ENCODE measurements around the gene SH2D2A. TPM values are rescaled to one million over a fixed set of nuclear protein-coding genes. Genes with fewer than 3 reads are reported as not detected.

The SH2D2A gene
- total and polyA plus RNA-seq, 2 donors (not counting 1 experiment from before 2014, with no cell fraction given) = 0.73 to 2.1 TPM

- DNase-seq = no peak
- H3K4me3 Mint-ChIP-seq = no peak overlapping the region
- peaks cover 3 to 27% of the 10 kb centered on the region in 2 experiments for H3K36me3 ChIP-seq (replicated peaks in 1 of 2; ENCODE audit: control extremely low read depth in 1 of 2, control insufficient read depth in 1 of 2, extremely low read depth in 1 of 2, insufficient read depth in 2 of 2, low read length in 1 of 2)
- H3K27ac Mint-ChIP-seq = no peak overlapping the region
- peaks cover 60% of the 10 kb centered on the region for H3K4me1 Mint-ChIP-seq
- intact Hi-C loops (cut with micrococcal nuclease) = no loop called here
- TF ChIP-seq, protein P1, sequence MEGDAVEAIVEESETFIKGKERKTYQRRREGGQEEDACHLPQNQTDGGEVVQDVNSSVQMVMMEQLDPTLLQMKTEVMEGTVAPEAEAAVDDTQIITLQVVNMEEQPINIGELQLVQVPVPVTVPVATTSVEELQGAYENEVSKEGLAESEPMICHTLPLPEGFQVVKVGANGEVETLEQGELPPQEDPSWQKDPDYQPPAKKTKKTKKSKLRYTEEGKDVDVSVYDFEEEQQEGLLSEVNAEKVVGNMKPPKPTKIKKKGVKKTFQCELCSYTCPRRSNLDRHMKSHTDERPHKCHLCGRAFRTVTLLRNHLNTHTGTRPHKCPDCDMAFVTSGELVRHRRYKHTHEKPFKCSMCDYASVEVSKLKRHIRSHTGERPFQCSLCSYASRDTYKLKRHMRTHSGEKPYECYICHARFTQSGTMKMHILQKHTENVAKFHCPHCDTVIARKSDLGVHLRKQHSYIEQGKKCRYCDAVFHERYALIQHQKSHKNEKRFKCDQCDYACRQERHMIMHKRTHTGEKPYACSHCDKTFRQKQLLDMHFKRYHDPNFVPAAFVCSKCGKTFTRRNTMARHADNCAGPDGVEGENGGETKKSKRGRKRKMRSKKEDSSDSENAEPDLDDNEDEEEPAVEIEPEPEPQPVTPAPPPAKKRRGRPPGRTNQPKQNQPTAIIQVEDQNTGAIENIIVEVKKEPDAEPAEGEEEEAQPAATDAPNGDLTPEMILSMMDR (IDR thresholded peaks at IDR 0.05) = no peak
- TF ChIP-seq EZH2 (IDR thresholded peaks at IDR 0.05; ENCODE audit: borderline replicate concordance, insufficient read depth, low read depth, low read length, poor library complexity, severe bottlenecking) = no peak
- no peak overlapping the region for H3K4me3 ChIP-seq (ENCODE audit: control extremely low read depth in 1 of 5, extremely low read depth in 1 of 5, insufficient read depth in 1 of 5, low read depth in 2 of 5, low read length in 4 of 5)
- ATAC-seq (ENCODE audit: low read depth) = no peak
- peaks cover 55% of the 10 kb centered on the region for H4K20me1 ChIP-seq (ENCODE audit: control insufficient read depth, insufficient read depth, low read length, poor library complexity, severe bottlenecking)
- no CpG with 5 or more reads among the region's 3 CpGs for WGBS (ENCODE audit: insufficient coverage)
- no peaks in the 10 kb centered on the region for H3K27me3 Mint-ChIP-seq
- peaks cover 21 to 22% of the 10 kb centered on the region in 2 donors for H3K4me1 ChIP-seq (ENCODE audit: control insufficient read depth in 2 of 2, insufficient read depth in 2 of 2, low read length in 2 of 2)
- ChIA-PET CTCF (interaction anchor here (2.5 to 9.0 kb wide), 2 partner anchors 44 to 82 kb away, joined by 8 to 87 read pairs; partner anchors contain the start of genes ISG20L2 and METTL25B), POLR2A (no interaction called here)
- H3K27me3 ChIP-seq (replicated peaks in 1 of 4; ENCODE audit: control extremely low read depth in 1 of 4, control insufficient read depth in 3 of 4, insufficient read depth in 4 of 4, low read length in 3 of 4) = no peaks in the 10 kb centered on the region
- H3K9ac ChIP-seq (ENCODE audit: low read length) = no peak overlapping the region
- peaks cover 96% of the 10 kb centered on the region for H3K79me2 ChIP-seq (ENCODE audit: control insufficient read depth, insufficient read depth, low read length)
- no peak overlapping the region for H3K4me2 ChIP-seq (replicated peaks; ENCODE audit: low read depth, low read length, poor library complexity, severe bottlenecking)
- no peaks in the 10 kb centered on the region for H3K9me3 ChIP-seq (ENCODE audit: control extremely low read depth in 1 of 3, control insufficient read depth in 2 of 3, insufficient read depth in 1 of 3, low read length in 2 of 3)
- no peak overlapping the region for H2AFZ ChIP-seq (ENCODE audit: insufficient read depth, low read depth, low read length, poor library complexity, severe bottlenecking)
- H3K27ac ChIP-seq (ENCODE audit: low read length in 2 of 2) = no peak overlapping the region
- no peaks in the 10 kb centered on the region for H3K9me3 Mint-ChIP-seq (ENCODE audit: insufficient read depth)
Observed at GRCh38 chr1:156772222-156772621, 44.4 kb downstream of the SH2D2A start.

- Histone ChIP-seq H3K27me3 (replicated peaks in 1 of 4; ENCODE audit: control extremely low read depth in 1 of 4, control insufficient read depth in 3 of 4, insufficient read depth in 4 of 4, low read length in 3 of 4) (no peaks in the 10 kb centered on the region), H3K4me3 (ENCODE audit: control extremely low read depth in 1 of 5, extremely low read depth in 1 of 5, insufficient read depth in 1 of 5, low read depth in 2 of 5, low read length in 4 of 5) (peak overlapping the region; percentile 62 to 97 (median 78)), H3K9ac (ENCODE audit: low read length) (peak overlapping the region; percentile 94), H3K36me3 (replicated peaks in 1 of 2; ENCODE audit: control extremely low read depth in 1 of 2, control insufficient read depth in 1 of 2, extremely low read depth in 1 of 2, insufficient read depth in 2 of 2, low read length in 1 of 2) (peaks cover 1 to 25% of the 10 kb centered on the region in 2 experiments), H3K27ac (ENCODE audit: low read length in 2 of 2) (peak overlapping the region in 1 of 2 donors; percentile 97), H2AFZ (ENCODE audit: insufficient read depth, low read depth, low read length, poor library complexity, severe bottlenecking) (peak overlapping the region; percentile 68), H3K79me2 (ENCODE audit: control insufficient read depth, insufficient read depth, low read length) (peaks cover 64% of the 10 kb centered on the region), H3K4me2 (replicated peaks; ENCODE audit: low read depth, low read length, poor library complexity, severe bottlenecking) (peak overlapping the region; percentile 92), H3K4me1 (ENCODE audit: control insufficient read depth in 2 of 2, insufficient read depth in 2 of 2, low read length in 2 of 2) (peaks cover 27 to 32% of the 10 kb centered on the region in 2 donors), H4K20me1 (ENCODE audit: control insufficient read depth, insufficient read depth, low read length, poor library complexity, severe bottlenecking) (peaks cover 24% of the 10 kb centered on the region), H3K9me3 (ENCODE audit: control extremely low read depth in 1 of 3, control insufficient read depth in 2 of 3, insufficient read depth in 1 of 3, low read length in 2 of 3) (no peaks in the 10 kb centered on the region)
- Mint-ChIP-seq H3K27ac (no peak overlapping the region), H3K4me1 (peaks cover 45% of the 10 kb centered on the region), H3K4me3 (no peak overlapping the region), H3K9me3 (ENCODE audit: insufficient read depth) (no peaks in the 10 kb centered on the region), H3K27me3 (no peaks in the 10 kb centered on the region)
- intact Hi-C loops (cut with micrococcal nuclease) = loop anchor here (5.0 kb wide), 1 partner anchor 81 kb away; no protein-coding TSS in a partner anchor
- TF ChIP-seq, protein P1 (IDR thresholded peaks at IDR 0.05) = no peak
- TF ChIP-seq EZH2 (IDR thresholded peaks at IDR 0.05; ENCODE audit: borderline replicate concordance, insufficient read depth, low read depth, low read length, poor library complexity, severe bottlenecking) = no peak
- ChIA-PET POLR2A (interaction anchor here (0.6 to 3.1 kb wide), 2 partner anchors 28 to 1014 kb away, joined by 9 to 43 read pairs; partner anchors contain the start of gene MRPL24), CTCF (interaction anchor here (0.8 to 9.0 kb wide), 5 partner anchors 16 to 78 kb away, joined by 3 to 87 read pairs (median 3); partner anchors contain the start of genes HDGF, ISG20L2, METTL25B and MRPL24)
- DNase-seq (no peak), ATAC-seq (ENCODE audit: low read depth) (no peak)
- 49% methylated on average over 5 of the region's 8 CpGs for WGBS (ENCODE audit: insufficient coverage)
Observed at GRCh38 chr1:156768610-156769295, 47.9 kb downstream of the SH2D2A start.

Data from B cell (primary cell).